H9 (cell line): ENCODE measurements around the gene MOB3B. TPM values are rescaled to one million over a fixed set of nuclear protein-coding genes. Genes with fewer than 3 reads are reported as not detected.

Experiments
- DNase-seq: peaks from one replicate; pipeline ENCODE4 v3.0.0-alpha.2; 2017
- H2AFZ ChIP-seq: one replicate; pipeline ENCODE4 v1.6.1; 2013; ENCODE audit warnings: mild to moderate bottlenecking, low read length, control low read depth, moderate library complexity
- H2AK5ac ChIP-seq: 2 replicates; pipeline ENCODE4 v1.6.1; 2013; ENCODE audit warnings: low read length, control low read depth, mixed read lengths; ENCODE audit not compliant: insufficient read length
- H2BK120ac ChIP-seq: one replicate; pipeline ENCODE4 v1.6.1; 2013; ENCODE audit warnings: low read depth, mild to moderate bottlenecking, low read length, control low read depth, inconsistent platforms; ENCODE audit not compliant: poor library complexity, severe bottlenecking
- H2BK12ac ChIP-seq: 2 replicates; pipeline ENCODE4 v1.6.1; 2013; ENCODE audit warnings: low read length, control low read depth, mixed read lengths, low read depth; ENCODE audit not compliant: insufficient read length
- H2BK15ac ChIP-seq: 2 replicates; pipeline ENCODE4 v1.6.1; 2013; ENCODE audit warnings: low read depth, low read length, control low read depth
- H2BK20ac ChIP-seq: one replicate; pipeline ENCODE4 v1.6.1; 2013; ENCODE audit warnings: low read depth, mild to moderate bottlenecking, low read length, control low read depth, inconsistent platforms; ENCODE audit not compliant: poor library complexity, severe bottlenecking
- H2BK5ac ChIP-seq: 2 replicates; pipeline ENCODE4 v1.6.1; 2013; ENCODE audit warnings: low read length, control low read depth, mixed read lengths; ENCODE audit not compliant: insufficient read length
- H3K14ac ChIP-seq: 2 replicates; pipeline ENCODE4 v1.6.1; 2013; ENCODE audit warnings: low read length, control low read depth; ENCODE audit not compliant: insufficient read depth
- H3K18ac ChIP-seq: 2 replicates; pipeline ENCODE4 v1.6.1; 2013; ENCODE audit warnings: low read depth, mild to moderate bottlenecking, mixed read lengths, low read length, control low read depth; ENCODE audit not compliant: insufficient read length
- H3K23ac ChIP-seq: 2 replicates; pipeline ENCODE4 v1.6.1; 2013; ENCODE audit warnings: low read length, control low read depth, mixed read lengths, low read depth; ENCODE audit not compliant: insufficient read length
- H3K23me2 ChIP-seq: 2 replicates; pipeline ENCODE4 v1.6.1; 2013; ENCODE audit warnings: low read depth, mild to moderate bottlenecking, mixed read lengths, low read length, control low read depth; ENCODE audit not compliant: insufficient read length, poor library complexity, severe bottlenecking
- H3K27ac ChIP-seq: 2 replicates; pipeline ENCODE4 v1.5.1; 2013; ENCODE audit warnings: low read length, control low read depth, mixed read lengths, low read depth; ENCODE audit not compliant: insufficient read length
- H3K27me3 ChIP-seq: 2 replicates; pipeline ENCODE4 v1.6.1; 2013; ENCODE audit warnings: low read length, control low read depth, inconsistent platforms; ENCODE audit not compliant: insufficient read depth
- H3K4ac ChIP-seq: 2 replicates; pipeline ENCODE4 v1.6.1; 2013; ENCODE audit warnings: low read depth, mild to moderate bottlenecking, control low read depth, inconsistent platforms, low read length, moderate library complexity
- H3K4me1 ChIP-seq: 2 replicates; pipeline ENCODE4 v1.6.1; 2013; ENCODE audit warnings: low read length, control low read depth, inconsistent platforms; ENCODE audit not compliant: insufficient read depth
- H3K4me2 ChIP-seq: 2 replicates; pipeline ENCODE4 v1.6.1; 2013; ENCODE audit warnings: low read length, control low read depth, mixed read lengths; ENCODE audit not compliant: insufficient read length, insufficient read depth
- H3K56ac ChIP-seq: 2 replicates; pipeline ENCODE4 v1.6.1; 2013; ENCODE audit warnings: low read depth, mild to moderate bottlenecking, mixed read lengths, low read length, control low read depth; ENCODE audit not compliant: insufficient read length
- H3K79me1 ChIP-seq: 2 replicates; pipeline ENCODE4 v1.6.1; 2013; ENCODE audit warnings: low read depth, mild to moderate bottlenecking, moderate library complexity, low read length, control low read depth, inconsistent platforms; ENCODE audit not compliant: insufficient read depth, poor library complexity, severe bottlenecking
- H3K79me2 ChIP-seq: 2 replicates; pipeline ENCODE4 v1.6.1; 2013; ENCODE audit warnings: low read length, control low read depth, inconsistent platforms; ENCODE audit not compliant: insufficient read depth
- H3K9ac ChIP-seq: 2 replicates; pipeline ENCODE4 v1.6.1; 2013; ENCODE audit warnings: low read length, control low read depth, mixed read lengths; ENCODE audit not compliant: insufficient read length; ENCODE audit errors: extremely low read depth
- H3K9me3 ChIP-seq: one replicate; pipeline ENCODE4 v1.6.1; 2013; ENCODE audit warnings: low read depth, low read length, inconsistent platforms; ENCODE audit not compliant: control insufficient read depth
- H3T11ph ChIP-seq: one replicate; pipeline ENCODE4 v1.6.1; 2013; ENCODE audit warnings: mild to moderate bottlenecking, low read length, control low read depth, inconsistent platforms
- H4K20me1 ChIP-seq: one replicate; pipeline ENCODE4 v1.6.1; 2013; ENCODE audit not compliant: control insufficient read depth, insufficient read length, insufficient read depth
- H4K5ac ChIP-seq: 2 replicates; pipeline ENCODE4 v1.6.1; 2013; ENCODE audit warnings: low read depth, mild to moderate bottlenecking, mixed read lengths, low read length, control low read depth; ENCODE audit not compliant: insufficient read length
- H4K8ac ChIP-seq: replicated peaks from 2 replicates; pipeline ENCODE4 v1.6.1; 2013; ENCODE audit warnings: low read length, control low read depth, mixed read lengths, low read depth; ENCODE audit not compliant: insufficient read length
- H4K91ac ChIP-seq: 2 replicates; pipeline ENCODE4 v1.6.1; 2013; ENCODE audit warnings: low read depth, mild to moderate bottlenecking, moderate library complexity, mixed read lengths, low read length, control low read depth; ENCODE audit not compliant: insufficient read length
- H3K27ac Mint-ChIP-seq, 3 experiments: 2 replicates in 2 of 3; 3 replicates in 1 of 3; pipeline ENCODE4 v1.8.0; 2020 to 2021; ENCODE audit warnings: mixed read lengths in 3 of 3, mild to moderate bottlenecking in 1 of 3, moderate library complexity in 1 of 3
- H3K27me3 Mint-ChIP-seq: 2 replicates; pipeline ENCODE4 v1.8.0; 2021; ENCODE audit warnings: low read depth, mild to moderate bottlenecking, moderate library complexity, mixed read lengths
- H3K36me3 Mint-ChIP-seq, 3 experiments: 2 replicates in 2 of 3; 3 replicates in 1 of 3; pipeline ENCODE4 v1.8.0; 2020 to 2021; ENCODE audit warnings: low read depth in 3 of 3, mixed read lengths in 3 of 3; ENCODE audit not compliant: insufficient read depth in 1 of 3
- H3K4me1 Mint-ChIP-seq, 2 experiments: 2 replicates each; pipeline ENCODE4 v1.8.0; 2020; ENCODE audit warnings: mixed read lengths in 2 of 2
- H3K4me3 Mint-ChIP-seq, 2 experiments: 2 replicates in 1 of 2; 3 replicates in 1 of 2; pipeline ENCODE4 v1.8.0; 2020 to 2021; ENCODE audit warnings: mild to moderate bottlenecking in 2 of 2, mixed read lengths in 2 of 2, moderate library complexity in 1 of 2
- H3K9me3 Mint-ChIP-seq, 2 experiments: 2 replicates in 1 of 2; 3 replicates in 1 of 2; pipeline ENCODE4 v1.8.0; 2020; ENCODE audit warnings: mild to moderate bottlenecking in 2 of 2, mixed read lengths in 2 of 2, moderate library complexity in 1 of 2
- WGBS: extraction: QIAGEN DNeasy Blood & Tissue Kit; methylation state at CpG from one replicate; pipeline ENCODE4 v1.1.7; 2013; ENCODE audit warnings: missing lambda C conversion rate, low lambda C conversion rate, mixed read lengths; ENCODE audit not compliant: insufficient read length; ENCODE audit errors: extremely low coverage; 5-methylcytosine and 5-hydroxymethylcytosine counted together
- total RNA-seq: library from RNA; stranded (reverse); gene quantifications from 2 replicates; pipeline ENCODE4 v1.2.1, GENCODE V29; 2021
- TF ChIP-seq, protein P1 (sequence below): fragments of 200-600 bp; sonication (generic); conservative IDR thresholded peaks from 3 replicates; pipeline ENCODE4 v1.8.0; 2021; ENCODE audit warnings: antibody characterized with exemption, mild to moderate bottlenecking

Gene MOB3B
- total RNA-seq, 1 experiment from 2014 or later: 9.8 TPM

DNA sequence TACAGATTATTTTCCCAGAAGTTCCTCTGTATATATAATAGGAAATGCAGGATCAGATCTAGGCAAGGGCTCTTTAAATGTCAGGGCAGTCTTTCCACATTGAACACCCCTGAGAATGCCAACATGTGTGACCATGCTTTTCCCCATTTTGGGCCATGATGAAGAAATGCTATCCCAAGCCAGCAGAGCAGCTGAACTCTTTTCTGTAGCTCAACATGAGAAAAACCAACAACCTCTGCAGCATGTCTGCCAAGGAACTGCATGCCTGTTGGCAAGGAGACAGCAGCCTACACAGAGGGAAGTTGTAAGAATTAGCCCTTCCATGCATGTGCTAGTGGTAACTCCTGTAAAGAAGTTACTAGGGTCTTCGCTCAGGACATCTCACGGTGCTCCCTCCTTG, 15.1 kb downstream of the MOB3B start:
- H3K27me3 Mint-ChIP-seq: no peaks in the 10 kb centered on the region
- H2BK12ac ChIP-seq: no peak overlapping the region
- no peak overlapping the region for H3K18ac ChIP-seq
- no peak overlapping the region for H3K4ac ChIP-seq
- H4K5ac ChIP-seq: no peak overlapping the region
- no peak overlapping the region for H2BK15ac ChIP-seq
- no peak overlapping the region for H3K4me2 ChIP-seq
- no peak overlapping the region for H3K23ac ChIP-seq
- no peak overlapping the region for H3K4me3 Mint-ChIP-seq
- TF ChIP-seq, protein P1, sequence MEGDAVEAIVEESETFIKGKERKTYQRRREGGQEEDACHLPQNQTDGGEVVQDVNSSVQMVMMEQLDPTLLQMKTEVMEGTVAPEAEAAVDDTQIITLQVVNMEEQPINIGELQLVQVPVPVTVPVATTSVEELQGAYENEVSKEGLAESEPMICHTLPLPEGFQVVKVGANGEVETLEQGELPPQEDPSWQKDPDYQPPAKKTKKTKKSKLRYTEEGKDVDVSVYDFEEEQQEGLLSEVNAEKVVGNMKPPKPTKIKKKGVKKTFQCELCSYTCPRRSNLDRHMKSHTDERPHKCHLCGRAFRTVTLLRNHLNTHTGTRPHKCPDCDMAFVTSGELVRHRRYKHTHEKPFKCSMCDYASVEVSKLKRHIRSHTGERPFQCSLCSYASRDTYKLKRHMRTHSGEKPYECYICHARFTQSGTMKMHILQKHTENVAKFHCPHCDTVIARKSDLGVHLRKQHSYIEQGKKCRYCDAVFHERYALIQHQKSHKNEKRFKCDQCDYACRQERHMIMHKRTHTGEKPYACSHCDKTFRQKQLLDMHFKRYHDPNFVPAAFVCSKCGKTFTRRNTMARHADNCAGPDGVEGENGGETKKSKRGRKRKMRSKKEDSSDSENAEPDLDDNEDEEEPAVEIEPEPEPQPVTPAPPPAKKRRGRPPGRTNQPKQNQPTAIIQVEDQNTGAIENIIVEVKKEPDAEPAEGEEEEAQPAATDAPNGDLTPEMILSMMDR: no peak
- no peak overlapping the region for H3K14ac ChIP-seq
- no peak overlapping the region for H2BK5ac ChIP-seq
- no peaks in the 10 kb centered on the region for H3K27me3 ChIP-seq
- H3T11ph ChIP-seq: no peak overlapping the region
- H3K4me1 Mint-ChIP-seq: peaks cover 7 to 10% of the 10 kb centered on the region in 2 experiments
- no peak overlapping the region for H2AK5ac ChIP-seq
- no peak overlapping the region for H2BK20ac ChIP-seq
- H3K9ac ChIP-seq: no peak overlapping the region
- H3K9me3 ChIP-seq: no peaks in the 10 kb centered on the region
- H4K91ac ChIP-seq: no peak overlapping the region
- no peak overlapping the region for H2BK120ac ChIP-seq
- H3K36me3 Mint-ChIP-seq: no peaks in the 10 kb centered on the region
- H3K9me3 Mint-ChIP-seq: no peaks in the 10 kb centered on the region
- no peaks in the 10 kb centered on the region; the same call in 1 of the 2 replicates for H3K79me2 ChIP-seq
- H3K56ac ChIP-seq: no peak overlapping the region
- no peak overlapping the region for H4K8ac ChIP-seq
- H3K27ac Mint-ChIP-seq: no peak overlapping the region
- DNase-seq: no peak
- H3K27ac ChIP-seq: no peak overlapping the region
- H4K20me1 ChIP-seq: no peaks in the 10 kb centered on the region
- no CpG with 5 or more reads among the region's 2 CpGs for WGBS
- no peak overlapping the region for H2AFZ ChIP-seq
- no peaks in the 10 kb centered on the region; the same call in 1 of the 2 replicates for H3K4me1 ChIP-seq
- no peaks in the 10 kb centered on the region for H3K79me1 ChIP-seq
- H3K23me2 ChIP-seq: no peaks in the 10 kb centered on the region
